Measurements from ENCODE around the gene PRIMPOL. TPM values are rescaled to one million over a fixed set of nuclear protein-coding genes. Genes with fewer than 3 reads are reported as not detected.
"Not testable (repeated sequence)": the region's sequence is repeated elsewhere in the genome, so short reads cannot be mapped to it uniquely, and the experiment has no call there.

PRIMPOL gene
- total RNA-seq, 1 experiment from 2014 or later = 9.4 TPM

DNA sequence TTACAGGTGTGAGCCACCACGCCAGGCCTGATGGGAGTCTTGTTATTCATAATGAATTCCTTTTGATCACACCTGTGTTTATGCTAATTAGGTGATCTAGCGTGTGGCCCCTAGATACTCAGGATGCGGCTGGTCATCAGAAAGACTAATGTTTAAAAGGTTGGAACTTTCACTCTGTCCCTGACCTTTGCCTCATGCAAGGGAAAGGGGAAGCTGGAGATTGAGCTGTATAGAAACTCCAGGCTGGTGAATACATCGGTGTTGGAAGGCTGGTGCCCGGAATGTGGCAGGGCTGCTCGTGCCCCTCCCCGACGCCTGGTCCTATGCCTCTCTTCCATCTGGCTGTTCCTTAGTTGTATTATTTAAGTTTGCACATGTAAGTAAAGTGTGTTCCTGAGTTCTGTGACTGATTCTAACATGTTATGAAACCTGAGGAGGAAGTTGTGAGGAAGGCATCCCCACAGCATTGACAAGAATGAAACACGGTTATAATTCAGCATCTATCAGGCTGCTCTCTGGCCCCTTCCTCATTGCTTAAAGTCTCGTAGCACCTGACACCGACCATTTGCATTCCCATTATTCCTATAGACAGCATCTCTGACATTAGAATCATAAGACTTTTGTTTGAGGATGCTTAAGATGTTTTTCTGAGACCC, 29.2 kb upstream of the PRIMPOL start:
- Histone ChIP-seq H3K9ac (ENCODE audit: low read length) (no peak overlapping the region), H3F3A (ENCODE audit: low read length, unreplicated experiment) (no peaks in the 10 kb centered on the region), H3K27me3 (ENCODE audit: low read length) (no peaks in the 10 kb centered on the region), H3K4me3 (ENCODE audit: low read length) (no peak overlapping the region), H3K36me3 (ENCODE audit: low read depth, low read length) (no peaks in the 10 kb centered on the region), H3K27ac (ENCODE audit: low read length) (no peak overlapping the region), H2AFZ (ENCODE audit: low read length) (no peak overlapping the region), H3K79me2 (ENCODE audit: low read length) (no peaks in the 10 kb centered on the region), H3K9me3 (ENCODE audit: low read length) (no peaks in the 10 kb centered on the region), H3K9me2 (replicated peaks; ENCODE audit: low read length) (no peaks in the 10 kb centered on the region), H3K4me2 (ENCODE audit: low read length) (no peak overlapping the region), H3K4me1 (ENCODE audit: insufficient read depth, low read length) (no peaks in the 10 kb centered on the region), H4K20me1 (ENCODE audit: low read length) (no peaks in the 10 kb centered on the region)
- no peak for TF ChIP-seq EZH2 (IDR thresholded peaks at IDR 0.05; ENCODE audit: low read length, unreplicated experiment)
- ChIA-PET CTCF (no interaction called here), POLR2A (ENCODE audit: unreplicated experiment) (no interaction called here)
- intact Hi-C loops (cut with micrococcal nuclease) = no loop called here
- ATAC-seq (no peak), DNase-seq (no peak)
- no TSS peak for BruUV-seq (replicated peaks)

DNA sequence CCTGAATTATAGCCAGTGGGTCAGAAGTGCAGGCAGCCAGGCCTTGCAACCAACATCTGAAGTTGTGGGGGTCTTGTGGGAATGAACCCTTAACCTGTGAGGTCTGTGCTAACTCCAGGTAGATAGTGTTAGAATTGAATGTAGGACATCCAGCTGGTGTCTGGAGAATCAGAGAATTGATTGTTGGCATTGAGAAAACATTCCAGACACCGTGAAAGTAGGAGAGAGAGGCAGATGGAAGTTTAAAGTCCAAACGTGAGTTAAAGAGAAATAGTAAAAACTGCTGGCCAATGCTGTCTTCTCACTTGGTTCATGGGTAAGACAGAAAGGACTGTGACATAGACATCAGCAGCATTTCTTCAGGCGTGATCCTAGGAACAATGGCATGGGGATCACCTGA, 28.0 kb upstream of the PRIMPOL start:
- no peaks in the 10 kb centered on the region for H3F3A ChIP-seq (ENCODE audit: low read length, unreplicated experiment)
- intact Hi-C loops (cut with micrococcal nuclease) = no loop called here
- no peaks in the 10 kb centered on the region for H3K9me3 ChIP-seq (ENCODE audit: low read length)
- POLR2A ChIA-PET (ENCODE audit: unreplicated experiment) = no interaction called here
- no peaks in the 10 kb centered on the region for H3K79me2 ChIP-seq (ENCODE audit: low read length)
- no peaks in the 10 kb centered on the region for H3K36me3 ChIP-seq (ENCODE audit: low read depth, low read length)
- no peak for DNase-seq
- H3K4me2 ChIP-seq (ENCODE audit: low read length) = no peak overlapping the region
- H3K27me3 ChIP-seq (ENCODE audit: low read length) = no peaks in the 10 kb centered on the region
- BruUV-seq (replicated peaks) = no TSS peak
- no peak overlapping the region for H3K27ac ChIP-seq (ENCODE audit: low read length)
- H3K9me2 ChIP-seq (replicated peaks; ENCODE audit: low read length) = no peaks in the 10 kb centered on the region
- TF ChIP-seq EZH2phosphoT487 (IDR thresholded peaks at IDR 0.05; ENCODE audit: borderline replicate concordance, low read length) = no peak
- TF ChIP-seq, protein P1, sequence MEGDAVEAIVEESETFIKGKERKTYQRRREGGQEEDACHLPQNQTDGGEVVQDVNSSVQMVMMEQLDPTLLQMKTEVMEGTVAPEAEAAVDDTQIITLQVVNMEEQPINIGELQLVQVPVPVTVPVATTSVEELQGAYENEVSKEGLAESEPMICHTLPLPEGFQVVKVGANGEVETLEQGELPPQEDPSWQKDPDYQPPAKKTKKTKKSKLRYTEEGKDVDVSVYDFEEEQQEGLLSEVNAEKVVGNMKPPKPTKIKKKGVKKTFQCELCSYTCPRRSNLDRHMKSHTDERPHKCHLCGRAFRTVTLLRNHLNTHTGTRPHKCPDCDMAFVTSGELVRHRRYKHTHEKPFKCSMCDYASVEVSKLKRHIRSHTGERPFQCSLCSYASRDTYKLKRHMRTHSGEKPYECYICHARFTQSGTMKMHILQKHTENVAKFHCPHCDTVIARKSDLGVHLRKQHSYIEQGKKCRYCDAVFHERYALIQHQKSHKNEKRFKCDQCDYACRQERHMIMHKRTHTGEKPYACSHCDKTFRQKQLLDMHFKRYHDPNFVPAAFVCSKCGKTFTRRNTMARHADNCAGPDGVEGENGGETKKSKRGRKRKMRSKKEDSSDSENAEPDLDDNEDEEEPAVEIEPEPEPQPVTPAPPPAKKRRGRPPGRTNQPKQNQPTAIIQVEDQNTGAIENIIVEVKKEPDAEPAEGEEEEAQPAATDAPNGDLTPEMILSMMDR (conservative IDR thresholded peaks at IDR 0.05; ENCODE audit: low read depth, low read length) = no peak
- H3K4me3 ChIP-seq (ENCODE audit: low read length) = no peak overlapping the region
- no peak for ATAC-seq
- no peak overlapping the region for H2AFZ ChIP-seq (ENCODE audit: low read length)
- no peaks in the 10 kb centered on the region for H3K4me1 ChIP-seq (ENCODE audit: insufficient read depth, low read length)
- no peak overlapping the region for H3K9ac ChIP-seq (ENCODE audit: low read length)
- no peaks in the 10 kb centered on the region for H4K20me1 ChIP-seq (ENCODE audit: low read length)
- CTCF ChIA-PET = no interaction called here

DNA sequence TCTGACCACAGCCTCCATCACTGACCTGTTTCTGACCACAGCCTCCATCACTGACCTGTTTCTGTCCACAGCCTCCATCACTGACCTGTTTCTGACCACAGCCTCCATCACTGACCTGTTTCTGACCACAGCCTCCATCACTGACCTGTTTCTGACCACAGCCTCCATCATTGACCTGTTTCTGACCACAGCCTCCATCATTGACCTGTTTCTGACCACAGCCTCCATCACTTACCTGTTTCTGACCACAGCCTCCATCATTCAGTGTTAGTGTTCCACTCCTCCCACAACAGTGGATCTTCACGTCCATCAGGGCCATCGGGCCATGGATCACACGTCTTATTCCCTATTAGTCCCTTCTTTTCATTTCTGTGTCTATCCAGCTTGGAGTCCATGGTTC, 25.0 kb upstream of the PRIMPOL start:
- H3F3A ChIP-seq (ENCODE audit: low read length, unreplicated experiment); H3K9ac ChIP-seq (ENCODE audit: low read length); H3K4me2 ChIP-seq (ENCODE audit: low read length); H3K27me3 ChIP-seq (ENCODE audit: low read length); H3K27ac ChIP-seq (ENCODE audit: low read length); CTCF ChIA-PET; BruUV-seq (replicated peaks); intact Hi-C loops (cut with micrococcal nuclease); H3K79me2 ChIP-seq (ENCODE audit: low read length); POLR2A ChIA-PET (ENCODE audit: unreplicated experiment); H3K4me3 ChIP-seq (ENCODE audit: low read length); ATAC-seq; H3K9me2 ChIP-seq (replicated peaks; ENCODE audit: low read length); H4K20me1 ChIP-seq (ENCODE audit: low read length); DNase-seq; H3K4me1 ChIP-seq (ENCODE audit: insufficient read depth, low read length); H3K36me3 ChIP-seq (ENCODE audit: low read depth, low read length); H3K9me3 ChIP-seq (ENCODE audit: low read length); H2AFZ ChIP-seq (ENCODE audit: low read length): not testable (repeated sequence)
